ENCODE measurements around the gene CCDC87.

The CCDC87 gene

DNA sequence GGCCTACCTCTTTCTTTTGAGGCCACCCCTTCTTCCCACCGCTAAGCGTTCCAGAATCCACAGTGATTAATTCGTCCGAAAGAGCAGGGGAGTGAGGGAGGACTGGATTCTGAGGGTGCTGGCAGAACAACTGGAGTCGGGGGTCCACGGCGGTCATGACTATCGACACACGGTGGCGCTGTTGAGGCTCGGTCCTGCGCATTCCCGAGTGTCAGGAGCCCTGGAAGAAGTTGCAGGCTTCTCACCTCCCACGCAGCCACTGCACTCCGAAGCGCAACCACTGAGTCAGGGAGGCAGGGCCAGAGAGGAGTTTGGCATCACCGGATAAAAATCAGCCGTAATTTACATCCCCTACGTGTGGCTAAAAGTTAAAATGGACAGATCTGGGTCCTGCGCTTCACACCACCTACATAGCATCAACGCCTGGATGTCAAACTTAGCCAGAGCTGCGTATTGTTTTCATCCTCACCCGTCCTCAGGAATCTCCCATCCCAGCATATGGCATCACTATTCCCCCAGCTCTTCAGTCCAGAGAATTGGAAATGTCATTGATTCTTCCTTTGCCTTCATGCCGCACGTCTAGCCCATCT is 13.8 kb downstream of the CCDC87 start:
- DNase-seq: peak; percentile 87

DNA sequence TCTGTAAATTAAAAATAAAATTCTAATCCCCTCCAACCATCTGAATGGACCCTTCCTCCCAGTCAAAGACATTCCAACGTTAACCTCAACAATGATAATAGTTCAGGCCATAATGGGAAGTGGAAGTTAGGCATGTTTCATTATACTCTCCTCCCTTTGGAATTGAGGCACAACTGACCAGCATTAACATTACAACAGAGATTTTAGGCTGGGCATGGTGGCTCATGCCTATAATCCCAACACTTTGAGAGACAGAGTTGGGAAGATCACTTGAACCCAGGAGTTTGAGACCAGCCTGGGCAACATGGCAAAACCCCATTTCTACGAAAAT is 22.0 kb downstream of the CCDC87 start:
- DNase-seq: no peak

DNA sequence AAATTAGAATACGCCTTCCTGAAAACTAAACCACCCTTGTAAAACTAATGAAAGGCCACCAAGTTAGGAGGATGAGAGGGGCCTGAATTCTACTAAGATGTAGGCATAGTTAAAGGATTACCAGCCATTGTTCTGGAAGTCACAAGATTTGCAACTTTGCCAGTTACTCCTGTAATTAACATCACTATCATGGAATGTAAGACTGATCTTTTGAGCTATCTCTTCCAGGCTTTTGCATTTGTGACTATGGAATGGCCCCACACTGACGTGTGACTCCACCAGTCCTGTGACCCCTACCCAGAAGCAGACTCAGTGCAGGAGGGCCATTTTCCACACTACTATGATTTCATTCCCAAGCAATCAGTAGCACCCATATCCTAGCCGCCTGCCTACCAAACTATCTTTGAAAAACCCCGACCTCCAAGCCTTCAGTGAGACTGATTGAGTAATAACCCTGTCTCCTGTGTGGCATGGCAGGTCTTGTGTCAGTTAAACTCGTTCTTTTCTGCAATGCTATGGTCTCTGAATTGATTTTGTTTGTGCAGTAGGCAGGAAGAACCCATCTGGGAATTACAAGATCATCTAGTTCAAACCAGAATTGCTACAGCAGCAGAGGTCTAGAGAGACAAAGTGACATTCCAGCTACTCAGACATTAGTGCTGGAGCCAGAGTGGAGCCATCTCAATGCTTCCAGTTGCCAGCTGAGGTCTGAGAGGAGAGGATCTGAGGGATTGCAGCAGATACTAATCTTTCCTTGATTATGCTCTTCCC is 22.6 kb downstream of the CCDC87 start:
- DNase-seq: no peak

DNA sequence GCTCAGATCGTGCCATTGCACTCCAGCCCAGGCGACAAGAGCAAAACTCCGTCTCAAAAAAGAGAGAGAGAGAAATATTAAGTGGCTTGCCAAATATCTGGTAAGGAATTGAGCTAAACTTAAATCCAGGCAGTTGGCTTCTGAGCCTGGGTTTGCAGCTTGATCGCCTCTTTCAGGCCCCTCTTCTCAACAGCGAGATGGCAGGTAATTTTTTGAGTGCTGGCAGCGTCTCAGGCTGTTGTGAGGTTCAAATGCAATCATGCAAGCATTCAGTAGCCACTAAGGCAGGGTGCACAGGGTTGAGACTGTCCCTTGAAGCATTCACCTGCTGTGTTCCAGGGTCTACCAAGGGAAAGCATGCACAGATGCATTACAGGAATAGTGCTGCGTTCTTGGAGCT is 23.8 kb downstream of the CCDC87 start:
- DNase-seq: no peak

DNA sequence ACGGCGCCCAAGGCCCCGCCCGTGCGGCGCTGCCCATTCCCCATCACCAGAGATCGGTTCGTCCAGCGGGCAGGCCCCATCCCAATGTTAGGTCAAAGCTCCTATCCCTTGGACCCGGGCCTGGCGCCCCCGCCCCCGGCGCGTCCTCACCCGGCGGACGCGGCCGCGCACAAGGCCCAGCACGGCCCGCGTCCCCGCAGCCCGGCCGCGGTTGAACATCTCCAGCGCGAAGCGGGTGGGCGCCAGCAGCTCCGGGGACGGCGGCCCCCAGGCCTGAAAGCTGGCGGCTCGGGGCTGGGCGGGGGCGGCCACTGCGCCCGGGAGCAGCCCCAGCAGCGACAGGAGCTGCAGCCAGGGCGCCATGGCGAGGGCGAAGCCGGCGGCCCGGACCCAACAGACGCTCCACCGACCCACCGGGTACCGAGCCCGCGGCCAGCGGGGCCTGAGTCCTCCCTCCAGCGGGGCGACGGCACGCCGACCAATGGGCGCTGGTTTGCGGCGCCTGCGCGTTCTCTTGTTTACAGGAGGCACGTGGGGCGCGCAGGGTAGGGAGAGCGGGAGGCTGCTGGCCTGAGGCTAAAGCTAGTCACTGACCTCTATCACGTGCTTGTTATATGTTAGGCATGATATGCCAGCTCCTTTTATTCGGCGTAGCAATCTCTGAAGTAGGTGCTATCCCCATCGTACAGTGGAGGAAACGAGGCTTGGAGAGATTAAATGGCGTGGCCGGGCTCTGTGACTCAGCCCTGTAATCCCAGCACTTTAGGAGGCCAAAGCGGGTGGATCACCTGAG is 24.5 kb downstream of the CCDC87 start, which contains the start of gene CTSF:
TSS of gene CTSF (minus strand) at position 483 of the 793 bp plus-strand sequence. CDS start at position 363, 120 bp downstream.
- peak; percentile 82 for DNase-seq

DNA sequence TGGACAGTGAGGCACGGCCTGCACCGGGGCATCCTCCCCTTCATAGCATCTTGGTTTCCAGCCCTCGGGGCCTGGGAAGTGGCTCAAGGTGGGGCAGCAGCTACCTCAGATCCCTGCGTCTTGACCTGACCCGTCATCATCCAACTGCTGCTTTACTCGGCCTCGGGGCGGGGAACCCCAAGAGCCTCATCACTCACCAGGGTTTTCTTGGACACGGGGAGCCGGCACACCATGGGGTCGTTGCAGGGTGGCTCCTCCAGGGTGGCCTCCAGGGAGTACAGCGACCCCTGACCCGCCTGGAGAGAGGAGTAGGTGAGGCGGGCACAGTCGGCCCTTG is 25.1 kb downstream of the CCDC87 start:
- DNase-seq: no peak

DNA sequence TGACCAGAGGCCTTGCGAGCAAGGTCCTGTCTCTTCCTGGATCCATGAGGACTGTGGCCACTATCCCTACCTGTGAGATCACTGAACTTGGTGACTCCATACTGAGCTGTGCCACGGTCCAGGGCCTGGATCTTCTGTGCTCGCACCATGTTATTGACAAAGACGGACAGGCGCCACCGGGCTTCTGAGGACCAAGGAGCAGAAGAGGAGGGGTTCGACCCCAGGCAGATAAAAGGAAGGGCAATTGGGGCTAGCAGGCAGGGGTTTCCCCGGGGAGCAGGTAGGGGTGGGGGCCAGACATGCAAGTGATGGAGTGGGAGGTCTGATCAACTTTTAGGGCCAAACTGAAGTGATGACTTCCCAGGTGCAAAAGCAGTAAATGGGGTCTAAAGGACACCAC is 26.6 kb downstream of the CCDC87 start:
- DNase-seq: no peak

DNA sequence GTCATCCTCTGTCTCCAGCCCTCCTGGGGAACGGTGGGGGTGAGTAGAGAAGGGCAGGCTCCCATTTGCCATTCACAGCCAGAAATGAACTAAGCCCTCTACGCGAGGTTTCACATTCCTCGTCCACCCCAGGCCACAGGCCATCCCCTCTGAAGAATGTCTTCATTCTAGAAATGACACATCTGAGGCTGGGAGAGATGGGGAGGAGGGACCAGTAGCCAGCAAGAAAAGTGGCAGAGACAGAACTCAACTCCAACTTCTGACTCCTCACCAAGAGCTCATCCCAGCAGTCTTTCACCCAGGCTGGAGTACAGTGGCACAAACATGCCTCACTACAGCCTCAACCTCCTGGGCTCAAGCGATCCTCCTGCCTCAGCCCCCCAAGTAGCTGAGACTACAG is 27.9 kb downstream of the CCDC87 start:
- DNase-seq: no peak

DNA sequence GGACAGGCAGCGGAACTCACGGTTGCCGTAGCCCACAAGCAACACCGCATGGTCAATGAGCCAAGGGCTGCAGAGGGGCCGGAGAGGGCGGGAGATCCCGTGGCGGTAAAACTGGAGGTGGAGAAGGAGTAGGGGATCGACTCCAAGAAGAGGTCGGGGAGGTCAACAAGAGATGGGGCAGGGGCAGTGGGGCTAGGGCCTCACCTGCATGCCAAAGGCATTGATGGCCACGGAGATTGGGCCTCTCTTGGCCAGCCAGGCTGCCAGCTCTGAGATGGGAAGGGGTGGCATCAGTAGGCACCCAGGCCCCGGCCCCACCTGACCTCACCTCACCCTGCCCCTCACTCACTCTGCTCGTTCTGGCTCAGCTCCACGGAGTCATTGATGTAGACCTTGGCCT is 28.3 kb downstream of the CCDC87 start:
- no peak for DNase-seq

DNA sequence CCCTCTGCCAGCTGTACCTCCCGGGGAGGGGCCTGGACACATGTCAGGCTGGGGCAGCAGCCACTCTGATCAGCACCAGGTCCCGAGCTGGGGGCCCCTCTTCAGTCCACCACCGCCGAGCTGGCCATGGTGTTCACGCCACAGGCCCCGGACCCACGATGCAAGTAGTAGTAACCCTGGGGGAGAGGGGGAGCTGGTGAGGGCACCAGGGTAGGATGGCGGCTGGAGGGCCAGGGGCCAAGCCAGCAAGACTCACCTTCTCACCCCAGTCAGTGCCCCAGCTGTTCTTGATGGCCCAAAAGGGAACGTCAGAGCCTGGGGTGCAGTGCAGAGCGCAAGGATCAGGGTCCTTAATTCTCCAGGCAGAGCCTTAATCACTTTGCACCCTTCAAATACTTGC is 29.0 kb downstream of the CCDC87 start:
- no peak for DNase-seq

DNA sequence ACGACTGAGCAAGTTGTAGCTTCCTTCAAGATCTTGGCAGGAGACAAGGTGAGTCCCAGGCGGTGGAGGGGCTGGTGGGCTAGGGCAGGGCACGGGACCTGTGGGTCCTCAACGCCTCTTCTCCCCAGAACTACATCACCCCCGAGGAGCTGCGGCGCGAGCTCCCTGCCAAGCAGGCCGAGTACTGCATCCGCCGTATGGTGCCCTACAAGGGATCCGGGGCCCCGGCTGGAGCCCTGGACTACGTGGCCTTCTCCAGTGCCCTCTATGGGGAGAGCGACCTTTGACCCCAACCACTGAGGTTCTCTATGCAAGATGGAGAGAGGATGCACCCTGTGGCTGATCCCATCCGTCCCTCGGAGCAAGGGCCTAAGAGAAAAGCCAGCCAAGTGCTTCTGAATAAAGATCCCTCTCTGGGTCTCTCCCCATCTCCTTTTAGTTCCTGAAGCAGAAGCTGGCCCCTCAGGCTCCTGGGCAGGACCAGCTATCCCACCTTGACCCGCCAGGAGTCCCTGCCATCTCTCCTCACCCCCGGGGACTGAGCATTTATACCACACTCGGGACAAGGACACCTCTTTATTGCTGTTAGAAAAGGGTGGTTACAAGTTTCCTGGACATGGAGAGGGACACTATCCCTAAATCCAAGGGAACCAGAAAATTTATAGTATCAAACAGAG is 29.8 kb downstream of the CCDC87 start:
- DNase-seq: no peak

DNA sequence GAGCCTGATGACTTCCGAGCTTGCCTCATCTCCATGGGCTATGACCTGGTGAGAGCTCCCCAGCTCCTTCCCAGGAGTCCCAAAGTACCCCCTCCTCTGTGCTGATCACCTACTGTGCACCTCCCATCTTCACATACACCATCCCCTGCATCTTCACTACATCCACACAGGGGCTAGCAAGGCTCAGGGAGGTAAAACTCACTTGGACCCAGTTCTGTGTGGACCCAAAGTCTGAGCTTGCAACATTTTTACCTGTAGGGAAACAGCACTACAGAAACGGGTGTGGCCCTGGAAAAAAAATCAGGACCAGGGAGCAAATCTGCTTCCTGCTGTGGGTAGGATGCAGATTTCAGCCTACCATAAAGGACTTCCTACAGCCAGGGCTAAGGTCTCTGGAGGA is 30.6 kb downstream of the CCDC87 start:
- DNase-seq: no peak

DNA sequence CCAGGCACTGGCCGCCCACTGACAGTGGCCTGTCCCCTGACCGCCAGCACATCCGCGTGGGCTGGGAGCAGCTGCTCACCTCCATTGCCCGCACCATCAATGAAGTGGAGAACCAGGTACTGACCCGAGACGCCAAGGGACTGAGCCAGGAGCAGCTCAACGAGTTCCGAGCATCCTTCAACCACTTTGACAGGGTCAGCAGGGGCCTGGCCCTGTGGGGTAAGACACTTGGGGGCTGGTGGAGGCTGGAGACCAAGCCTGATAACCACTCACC is 31.0 kb downstream of the CCDC87 start:
- no peak for DNase-seq

DNA sequence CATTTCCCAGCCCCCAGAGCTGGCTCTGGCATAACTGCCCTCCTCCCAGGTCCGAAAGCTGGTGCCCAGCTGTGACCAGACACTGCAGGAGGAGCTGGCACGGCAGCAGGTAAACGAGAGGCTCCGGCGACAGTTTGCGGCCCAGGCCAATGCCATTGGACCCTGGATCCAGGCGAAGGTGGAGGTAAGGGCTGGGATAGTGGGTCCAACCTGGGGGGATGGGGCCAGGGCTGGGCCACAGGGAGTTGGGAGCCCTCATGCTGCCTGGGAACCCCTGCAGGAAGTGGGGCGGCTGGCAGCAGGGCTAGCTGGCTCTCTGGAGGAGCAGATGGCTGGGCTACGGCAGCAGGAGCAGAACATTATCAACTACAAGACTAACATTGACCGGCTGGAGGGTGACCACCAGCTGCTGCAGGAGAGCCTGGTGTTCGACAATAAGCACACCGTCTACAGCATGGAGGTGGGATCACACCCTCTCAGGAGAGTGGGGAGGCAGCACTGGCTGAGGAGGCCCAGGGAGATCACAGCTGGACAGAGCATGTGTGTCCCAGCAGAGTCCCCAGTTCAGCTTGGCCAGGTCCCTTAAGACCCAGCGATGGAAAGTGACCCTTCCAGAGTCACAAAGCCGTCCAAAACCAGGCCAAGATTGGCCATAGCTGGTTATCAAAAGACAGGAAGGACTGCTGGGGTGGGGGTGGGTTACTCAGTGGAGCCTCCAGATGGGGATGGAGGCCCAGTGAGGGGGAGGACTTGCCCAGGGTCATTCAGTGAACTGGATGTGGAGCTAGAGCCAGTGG is 31.5 kb downstream of the CCDC87 start:
- DNase-seq: no peak

DNA sequence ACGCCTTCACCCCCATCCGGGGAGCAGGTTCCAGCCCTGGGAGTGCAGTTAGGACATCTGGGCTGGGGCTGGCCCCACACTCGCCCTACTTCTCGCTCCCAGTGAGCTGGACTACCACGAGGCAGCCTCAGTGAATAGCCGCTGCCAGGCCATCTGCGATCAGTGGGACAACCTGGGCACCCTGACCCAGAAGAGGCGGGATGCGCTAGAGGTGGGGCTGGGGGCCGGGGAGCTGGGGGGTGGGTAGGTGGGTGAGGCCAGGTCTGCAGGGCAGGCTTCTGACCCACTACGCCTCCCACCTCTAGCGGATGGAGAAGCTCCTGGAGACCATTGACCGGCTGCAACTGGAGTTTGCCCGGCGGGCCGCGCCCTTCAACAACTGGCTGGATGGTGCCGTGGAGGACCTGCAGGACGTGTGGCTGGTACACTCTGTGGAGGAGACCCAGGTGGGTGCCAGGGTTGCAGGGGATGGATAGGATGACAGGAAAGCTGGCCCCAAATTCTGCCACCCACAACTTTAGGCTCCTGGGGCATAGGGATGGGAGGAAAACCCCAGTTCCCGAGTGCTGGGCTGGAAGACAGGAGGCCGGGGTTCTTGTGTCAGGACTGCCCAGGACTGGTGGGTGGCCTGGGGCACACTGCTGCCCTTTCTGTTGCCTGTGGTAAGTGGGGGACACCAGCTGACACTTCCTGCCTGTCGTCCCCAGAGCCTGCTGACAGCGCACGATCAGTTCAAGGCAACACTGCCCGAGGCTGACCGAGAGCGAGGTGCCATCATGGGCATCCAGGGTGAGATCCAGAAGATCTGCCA is 32.8 kb downstream of the CCDC87 start:
- DNase-seq: no peak

DNA sequence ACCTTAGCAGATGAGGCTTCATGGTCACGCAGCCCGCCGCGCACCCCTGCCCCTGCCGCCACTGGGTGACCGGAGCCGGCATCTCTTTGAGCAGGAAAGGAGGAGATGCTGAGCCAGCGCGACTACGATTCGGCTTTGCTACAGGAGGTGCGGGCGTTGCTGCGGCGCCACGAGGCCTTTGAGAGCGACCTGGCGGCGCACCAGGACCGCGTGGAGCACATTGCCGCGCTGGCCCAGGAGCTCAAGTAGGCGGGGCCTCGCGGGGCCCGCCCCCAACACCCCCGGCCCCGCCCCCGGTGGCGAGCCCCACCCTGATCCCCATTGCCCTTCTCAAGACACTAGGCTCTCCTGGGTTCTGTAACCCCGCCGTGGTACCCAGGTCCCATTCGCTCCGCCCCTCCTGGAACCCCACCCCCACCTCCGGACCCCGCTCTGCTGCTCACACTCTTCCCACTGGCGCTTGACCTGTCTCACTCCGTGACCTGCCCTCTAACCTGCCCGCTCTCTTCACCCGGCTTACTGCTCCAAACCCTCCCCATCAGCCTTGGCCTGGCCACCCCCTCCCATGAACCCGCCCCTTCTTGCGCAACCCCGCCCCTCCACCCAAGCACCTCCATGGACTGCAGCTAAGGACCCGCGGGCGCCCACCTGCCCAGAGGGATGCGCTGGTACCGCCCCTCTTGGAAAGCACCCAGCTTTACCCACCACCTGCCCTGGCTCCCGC is 33.6 kb downstream of the CCDC87 start:
- DNase-seq: peak; percentile 44

DNA sequence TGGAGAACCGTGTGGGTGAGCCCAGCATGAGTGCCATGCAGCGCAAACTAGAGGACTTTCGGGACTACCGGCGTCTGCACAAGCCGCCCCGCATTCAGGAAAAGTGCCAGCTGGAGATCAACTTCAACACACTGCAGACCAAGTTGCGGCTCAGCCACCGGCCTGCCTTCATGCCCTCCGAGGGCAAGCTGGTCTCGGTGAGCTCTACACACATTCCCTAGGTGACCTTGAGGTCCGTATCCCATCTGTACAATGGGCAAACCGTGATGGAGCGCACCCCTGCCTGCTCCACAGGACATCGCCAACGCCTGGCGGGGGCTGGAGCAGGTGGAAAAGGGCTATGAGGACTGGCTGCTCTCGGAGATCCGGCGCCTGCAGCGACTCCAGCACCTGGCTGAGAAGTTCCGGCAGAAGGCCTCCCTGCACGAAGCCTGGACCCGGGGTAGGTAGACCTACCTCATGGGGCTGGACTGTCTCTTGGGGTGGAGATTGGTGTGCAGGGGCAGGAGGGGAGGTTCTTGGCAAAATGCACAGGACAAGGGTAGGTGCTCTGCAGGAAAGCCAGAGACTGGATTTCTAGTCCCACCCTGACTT is 35.0 kb downstream of the CCDC87 start:
- DNase-seq: no peak

DNA sequence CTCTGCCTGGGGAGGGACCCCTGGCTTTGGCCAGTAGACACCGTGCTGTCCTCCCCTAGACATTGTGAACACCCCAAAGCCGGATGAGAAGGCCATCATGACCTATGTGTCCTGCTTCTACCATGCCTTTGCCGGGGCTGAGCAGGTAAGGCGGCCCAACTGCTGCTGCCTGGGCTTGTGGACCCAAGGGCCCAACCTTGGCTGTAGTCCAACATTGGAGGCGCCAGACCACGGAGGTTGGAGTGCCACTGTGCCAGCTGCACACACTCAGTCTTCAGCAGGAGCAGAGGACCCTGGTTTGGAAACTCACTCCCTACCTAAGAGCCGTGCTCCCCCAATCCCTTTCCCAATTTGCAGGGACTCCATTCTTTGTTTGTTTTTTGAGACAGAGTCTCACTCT is 36.8 kb downstream of the CCDC87 start:
- DNase-seq: no peak

DNA sequence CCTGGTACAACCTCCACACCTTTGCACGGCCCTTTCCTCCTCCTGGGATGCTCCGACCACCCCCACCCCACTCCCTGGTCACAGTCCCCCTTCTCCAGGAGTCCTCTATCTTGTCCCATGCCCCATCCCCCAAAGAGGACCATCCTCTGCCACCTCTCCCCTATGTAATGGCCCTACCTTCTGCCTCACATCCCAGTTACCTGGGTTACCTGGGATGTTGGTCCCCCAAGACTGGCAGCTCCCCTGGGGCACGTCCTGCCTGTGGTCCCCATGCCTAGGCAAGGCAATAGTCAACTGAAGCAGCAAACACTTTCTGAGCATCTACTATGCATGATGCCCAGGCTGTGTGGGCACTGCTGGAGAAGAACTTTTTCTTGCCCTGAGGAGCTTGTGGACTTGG is 37.4 kb downstream of the CCDC87 start:
- DNase-seq: no peak

DNA sequence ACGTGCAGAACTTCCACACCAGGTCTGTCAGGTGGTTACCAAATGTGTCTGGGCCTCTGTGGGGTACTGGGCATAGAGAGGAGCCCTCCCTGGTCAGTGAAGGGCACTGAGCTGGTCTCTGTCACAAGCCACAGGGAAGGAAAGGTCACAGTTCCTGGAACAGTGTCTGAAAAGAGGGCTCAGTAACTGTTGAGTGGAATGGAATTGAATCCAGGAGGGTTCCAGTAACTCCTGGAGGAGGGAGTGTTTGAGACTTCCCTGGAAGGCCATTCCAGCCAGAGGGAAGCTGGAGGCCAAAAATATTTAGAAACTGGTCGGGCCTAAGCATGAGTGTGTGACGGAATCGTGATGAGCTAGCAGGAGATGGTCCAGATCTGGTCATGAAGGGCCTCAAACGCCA is 38.3 kb downstream of the CCDC87 start:
- DNase-seq: no peak

DNA sequence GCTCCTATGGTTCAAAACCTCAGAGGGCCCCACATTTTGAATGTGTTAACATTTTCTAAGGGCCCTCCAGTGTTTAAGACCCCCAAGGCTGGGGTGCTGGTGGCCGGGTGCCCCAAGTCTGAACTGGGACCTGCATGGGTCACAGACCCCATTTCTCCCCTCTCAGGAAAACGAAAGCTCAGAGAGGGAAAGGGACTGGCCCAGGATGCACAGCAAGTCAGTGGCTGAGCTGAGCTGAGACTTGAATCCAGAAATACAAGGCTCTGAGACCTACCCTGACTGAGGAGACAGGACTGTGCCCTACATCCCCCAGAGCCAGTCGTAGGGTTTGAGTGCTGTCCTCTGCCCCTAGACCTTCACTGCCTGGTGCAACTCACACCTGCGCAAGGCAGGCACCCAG is 42.0 kb downstream of the CCDC87 start:
- DNase-seq: no peak

Measured in CD4-positive, alpha-beta T cell treated with Interleukin-17A for 4 hours (primary cell).